LHCN-M2 (cell line): ENCODE results near the gene RUNX2. TPM values are rescaled to one million over a fixed set of nuclear protein-coding genes. Genes with fewer than 3 reads are reported as not detected.

Experiments
- DNase-seq: peaks from one replicate; pipeline ENCODE4 v3.0.0-alpha.2; 2012; ENCODE audit warnings: low read depth
- total RNA-seq: library from RNA; depleted of rRNA; stranded (reverse); fragments of >200 nt; gene quantifications from 2 replicates; pipeline ENCODE4 v1.2.3, GENCODE V29; 2014

RUNX2 gene
- total RNA-seq, 1 experiment from 2014 or later = 27.7 TPM

DNA sequence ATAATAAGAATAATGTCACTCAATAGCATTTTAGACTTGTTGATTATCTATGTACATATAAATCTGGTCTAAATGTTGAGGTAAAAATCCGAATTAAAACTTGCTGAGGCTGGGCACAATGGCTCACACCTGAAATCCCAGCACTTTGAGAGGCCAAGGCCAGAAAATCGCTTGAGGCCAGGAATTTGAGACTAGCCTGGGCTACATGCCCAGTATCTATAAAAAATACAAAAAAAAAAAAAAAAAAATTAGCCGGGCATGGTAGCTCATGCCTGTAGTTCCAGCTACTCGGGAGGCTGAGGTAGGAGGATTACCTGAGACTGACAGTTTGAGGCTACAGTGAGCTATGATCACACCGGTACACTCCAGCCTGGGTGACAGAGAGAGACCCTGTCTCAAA, 83.8 kb downstream of the RUNX2 start:
- DNase-seq = no peak

DNA sequence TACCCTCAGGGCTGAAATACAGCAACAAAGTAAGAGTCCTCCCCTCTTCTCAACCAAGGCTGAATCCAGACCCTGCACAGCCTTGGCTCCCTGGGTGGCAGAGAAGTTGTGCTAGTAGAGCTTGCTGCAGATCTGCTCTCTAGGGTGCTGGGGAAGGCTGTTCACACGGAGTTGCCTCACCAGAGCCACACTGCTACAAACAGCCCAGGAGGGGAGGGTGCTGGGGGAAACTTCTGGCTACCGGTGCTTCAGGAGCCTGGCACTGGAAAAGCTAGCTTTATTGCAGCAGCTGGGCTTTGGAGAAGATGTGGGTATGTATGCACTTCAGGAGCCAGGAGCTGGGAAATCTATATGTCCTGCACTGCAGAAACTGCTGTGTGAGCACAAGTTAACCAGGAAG, 87.2 kb downstream of the RUNX2 start:
- DNase-seq = no peak

DNA sequence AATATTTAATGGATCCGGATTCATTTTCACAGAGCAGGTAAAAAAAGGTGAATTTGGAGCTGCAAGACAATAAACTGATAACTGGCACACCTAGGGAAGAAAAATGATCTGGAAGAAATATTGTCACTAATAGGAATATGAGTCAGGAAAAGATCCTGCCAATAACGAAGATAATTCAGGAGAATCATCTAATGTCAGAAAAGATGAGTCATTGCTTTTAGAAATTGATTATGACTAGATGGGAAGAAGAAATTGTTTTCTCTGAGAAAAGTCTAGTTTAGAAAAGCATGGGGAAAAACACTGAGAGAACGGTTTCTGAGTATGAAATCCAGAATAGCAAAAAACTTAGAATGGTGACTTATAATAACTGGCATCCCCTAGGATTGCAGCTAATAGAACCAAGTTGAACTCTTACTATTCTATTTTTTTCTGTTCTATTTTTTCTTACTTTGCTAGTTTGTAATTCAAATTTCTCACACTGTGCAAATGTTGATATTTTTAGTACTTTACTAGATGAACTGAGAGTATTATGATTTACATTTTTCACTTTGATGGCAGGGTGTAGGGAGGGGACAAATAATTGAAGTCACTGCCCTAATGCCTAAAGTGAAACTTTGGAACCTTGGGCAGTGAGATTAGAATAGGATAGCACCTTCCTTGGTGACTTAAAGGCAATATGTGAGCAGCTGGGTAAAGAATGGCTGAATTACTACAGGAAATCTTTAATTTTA, 87.8 kb downstream of the RUNX2 start:
- DNase-seq = no peak

DNA sequence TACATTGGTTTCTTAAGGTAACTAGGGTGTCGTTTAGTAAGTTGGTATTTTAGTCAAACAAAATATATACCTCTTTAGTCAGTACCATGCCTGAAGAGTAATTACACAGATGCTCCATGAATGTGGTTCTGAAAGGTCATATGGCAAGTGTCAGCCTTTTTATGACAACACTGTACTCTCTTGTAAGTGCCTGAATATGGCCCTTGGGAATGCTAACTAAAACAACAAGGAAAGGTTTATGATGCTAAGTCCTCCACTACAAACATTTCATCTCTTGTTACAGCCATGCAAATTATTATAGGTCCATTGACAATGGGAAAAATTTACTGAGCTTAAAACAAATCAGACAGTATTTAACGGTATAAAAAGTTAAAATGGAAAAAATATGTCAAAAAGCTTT, 88.6 kb downstream of the RUNX2 start:
- DNase-seq = peak; percentile 69

DNA sequence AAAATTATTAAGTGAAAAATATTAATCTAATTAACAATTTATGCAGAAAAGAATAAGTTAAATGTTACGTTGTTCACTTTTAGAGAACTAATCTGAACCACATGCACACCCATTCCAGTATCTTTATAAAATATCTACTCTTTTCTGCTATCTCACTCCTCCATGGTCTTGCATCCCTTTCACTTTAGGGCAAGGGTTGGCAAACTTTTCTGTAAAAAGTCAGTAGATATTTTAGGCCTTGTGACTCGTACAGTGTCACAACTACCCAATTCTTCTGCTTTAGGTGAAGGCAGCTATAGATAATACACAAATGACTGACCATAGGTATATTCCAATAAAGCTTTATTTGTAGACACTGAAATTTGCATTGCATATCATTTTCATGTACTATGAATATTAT, 89.3 kb downstream of the RUNX2 start:
- no peak for DNase-seq

DNA sequence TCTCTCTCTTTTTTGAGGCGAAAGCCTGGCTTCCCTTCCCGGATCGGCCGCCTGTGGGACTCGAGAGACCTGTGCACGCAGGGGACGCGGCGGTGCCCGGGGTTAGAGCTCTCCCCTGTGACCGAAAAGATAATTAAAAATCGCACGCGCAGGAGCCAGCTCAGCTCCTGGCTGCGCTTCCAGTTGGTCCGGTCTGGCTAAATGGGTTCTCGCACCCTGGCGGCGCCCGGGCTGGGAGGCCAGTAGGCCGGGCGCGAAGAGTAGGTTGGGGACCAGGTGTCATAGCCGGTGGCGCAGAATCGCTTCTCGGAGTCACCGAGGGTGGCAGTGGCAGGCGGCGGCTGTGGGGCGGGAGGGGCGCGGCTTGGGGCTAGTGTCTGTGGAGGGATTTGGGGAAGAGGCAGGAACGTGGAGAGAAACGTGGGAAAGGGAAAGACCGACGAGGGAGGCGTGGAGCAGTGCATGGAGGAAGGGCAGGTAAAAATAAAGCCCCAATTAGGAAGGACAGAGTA, 91.5 kb downstream of the RUNX2 start:
- no peak for DNase-seq

DNA sequence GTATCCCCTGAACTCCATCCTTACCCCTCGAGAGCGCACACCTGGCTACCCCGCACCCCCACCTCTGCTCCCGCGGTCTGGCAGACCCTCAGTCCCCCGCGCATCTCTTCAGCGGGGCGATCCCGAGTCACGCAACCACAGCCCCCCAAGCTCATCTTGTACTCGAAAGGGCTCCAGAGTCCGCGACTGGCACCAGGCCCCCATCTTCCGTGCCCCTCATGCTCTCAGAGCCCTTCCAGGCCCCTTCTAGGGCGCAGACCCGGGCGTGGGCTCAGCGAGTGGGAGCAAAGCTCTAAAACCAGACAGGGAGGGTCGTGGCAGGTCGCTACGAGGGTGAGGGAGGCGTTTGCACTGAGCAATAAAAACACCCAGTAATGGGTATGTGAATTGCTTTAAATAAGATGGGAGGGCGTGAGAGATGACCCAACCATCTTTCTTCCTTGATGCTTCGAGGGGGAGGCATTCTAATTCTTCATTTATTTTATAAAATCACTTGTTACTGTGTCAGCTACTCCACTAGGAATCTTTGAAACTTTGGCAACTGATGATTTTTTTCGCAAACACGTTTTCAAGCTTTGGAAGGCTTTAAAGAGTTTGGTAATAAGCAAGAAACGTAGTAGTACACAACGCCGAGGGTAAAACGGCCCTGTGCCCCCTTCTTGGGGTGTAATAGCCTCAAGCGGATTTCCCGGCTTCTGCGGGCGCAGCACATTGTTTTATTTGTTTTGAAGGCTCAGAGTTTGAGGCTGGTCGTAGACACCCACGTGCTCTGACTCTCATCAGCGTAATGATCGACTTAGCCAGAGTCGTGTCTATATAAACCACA, 92.2 kb downstream of the RUNX2 start:
- no peak for DNase-seq

DNA sequence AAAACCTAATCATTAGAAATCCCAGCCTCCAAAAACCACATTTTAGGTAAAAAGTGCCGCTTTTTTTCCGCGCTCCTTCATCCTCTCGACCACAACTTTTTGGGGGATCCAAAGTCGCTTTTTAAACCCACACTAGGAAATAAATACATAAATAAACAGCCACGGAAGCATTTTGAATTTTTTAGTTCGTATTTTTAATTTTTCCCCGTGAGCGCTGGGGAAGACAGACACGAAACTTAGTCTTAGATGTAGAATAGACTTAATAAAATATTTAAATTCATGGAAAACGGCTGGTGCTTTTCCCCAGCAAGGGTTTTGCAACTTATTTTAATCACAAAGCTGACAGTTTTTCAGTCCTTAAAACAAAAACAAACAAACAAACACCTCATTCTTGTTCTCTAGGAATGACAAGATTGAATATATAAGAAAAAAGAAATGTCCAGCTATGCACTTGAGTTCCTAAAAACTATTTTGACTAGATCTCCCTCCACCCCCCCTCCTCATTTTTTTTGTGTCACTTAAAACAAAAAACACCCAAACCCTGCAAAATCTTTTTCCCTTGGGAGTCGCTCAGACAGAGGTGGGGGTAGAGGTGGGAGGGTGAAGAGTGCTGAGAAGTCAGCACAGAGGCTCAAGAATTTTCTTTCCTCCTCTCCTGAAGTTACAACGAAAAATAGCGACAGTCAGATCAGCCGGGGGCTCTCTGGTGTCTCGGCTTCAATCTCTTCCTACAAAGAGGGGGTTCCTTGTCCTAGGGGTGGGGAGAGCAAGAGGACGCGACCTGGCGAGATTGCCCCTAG, 93.0 kb downstream of the RUNX2 start:
- DNase-seq = no peak

DNA sequence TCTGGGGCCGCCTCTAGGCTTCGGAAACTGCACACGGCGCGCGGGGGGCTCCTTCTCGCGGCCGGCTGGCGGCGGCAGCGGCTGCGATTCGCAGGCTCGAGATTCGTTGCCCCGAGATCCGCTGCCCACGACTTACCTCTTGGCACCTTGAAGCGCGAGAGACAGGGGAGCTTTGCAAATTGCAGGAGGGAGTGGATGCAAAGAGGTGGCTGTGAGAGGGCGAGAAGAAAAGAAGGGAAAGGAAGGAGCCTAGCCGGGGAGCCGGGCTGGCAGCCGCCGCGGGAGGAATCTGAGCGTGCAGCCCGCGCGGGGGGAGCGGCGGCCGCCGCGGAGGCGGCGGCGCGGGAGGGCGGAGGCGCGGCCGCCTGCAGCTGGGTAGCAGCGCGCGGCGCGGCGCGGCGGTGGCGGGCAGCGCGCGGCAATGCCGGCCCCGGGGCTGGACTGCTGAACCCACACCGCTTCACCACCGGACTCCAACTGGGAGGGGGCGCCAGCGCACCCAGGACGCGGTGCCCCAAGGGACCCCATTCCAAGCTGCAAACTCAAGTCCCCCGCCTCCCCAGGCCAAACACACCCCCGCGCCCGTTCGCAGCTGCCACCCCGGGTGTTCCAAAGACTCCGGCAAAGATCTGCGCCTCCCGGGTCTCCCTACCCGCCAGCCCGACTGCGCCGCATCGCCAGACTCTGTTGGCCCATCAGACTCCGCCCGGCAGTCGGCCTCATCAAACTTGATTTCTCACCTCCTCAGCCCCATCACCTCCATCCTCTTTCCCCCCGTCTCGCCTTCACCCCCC, 93.8 kb downstream of the RUNX2 start:
- peak; percentile 90 for DNase-seq

DNA sequence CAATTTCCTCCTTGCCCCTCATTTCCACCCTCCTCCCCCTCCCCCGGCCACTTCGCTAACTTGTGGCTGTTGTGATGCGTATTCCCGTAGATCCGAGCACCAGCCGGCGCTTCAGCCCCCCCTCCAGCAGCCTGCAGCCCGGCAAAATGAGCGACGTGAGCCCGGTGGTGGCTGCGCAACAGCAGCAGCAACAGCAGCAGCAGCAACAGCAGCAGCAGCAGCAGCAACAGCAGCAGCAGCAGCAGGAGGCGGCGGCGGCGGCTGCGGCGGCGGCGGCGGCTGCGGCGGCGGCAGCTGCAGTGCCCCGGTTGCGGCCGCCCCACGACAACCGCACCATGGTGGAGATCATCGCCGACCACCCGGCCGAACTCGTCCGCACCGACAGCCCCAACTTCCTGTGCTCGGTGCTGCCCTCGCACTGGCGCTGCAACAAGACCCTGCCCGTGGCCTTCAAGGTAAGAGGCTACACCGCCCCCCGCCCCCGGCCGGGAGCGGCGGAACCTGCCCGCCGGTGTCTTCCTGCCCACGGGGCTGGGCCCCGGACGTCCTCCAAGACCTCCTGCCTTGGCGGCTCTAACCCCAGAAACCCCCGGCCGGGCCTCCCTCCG, 94.5 kb downstream of the RUNX2 start:
- DNase-seq = peak; percentile 70

DNA sequence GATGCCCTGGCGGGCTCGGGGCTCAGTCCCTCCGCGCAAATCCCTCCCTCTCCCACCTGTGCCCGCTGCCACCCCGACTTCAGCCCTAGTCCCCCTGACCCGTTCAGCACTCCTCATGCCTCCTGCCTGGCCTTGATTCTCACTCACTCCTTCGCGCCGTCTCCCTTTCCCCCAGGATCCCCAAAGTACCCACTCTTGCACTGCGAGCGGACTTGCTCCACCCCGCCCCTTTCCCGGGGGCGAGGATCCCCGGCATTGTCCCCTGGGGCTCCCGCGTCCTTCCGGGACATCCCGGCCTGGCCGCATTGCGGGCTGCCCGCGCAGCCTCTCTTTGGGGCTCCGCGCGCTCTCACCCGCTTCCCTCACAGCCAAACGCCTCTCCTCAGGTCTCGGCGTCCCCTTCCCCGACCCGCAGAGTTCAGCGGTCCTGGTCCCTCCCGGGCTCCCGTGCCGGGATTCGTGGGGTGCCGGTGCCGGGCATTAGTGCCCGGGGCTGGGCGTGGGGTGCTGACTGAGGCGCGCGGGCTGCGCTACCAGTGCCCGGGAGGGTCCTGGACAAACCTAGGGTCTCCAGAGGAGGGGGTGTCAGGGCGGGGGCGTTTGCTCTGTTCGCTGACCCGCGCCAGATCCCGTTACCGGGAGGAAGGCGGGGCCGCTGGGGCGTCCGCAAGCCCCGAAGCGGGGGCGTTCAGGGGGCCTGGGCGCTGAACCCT, 95.1 kb downstream of the RUNX2 start:
- DNase-seq = peak; percentile 51

DNA sequence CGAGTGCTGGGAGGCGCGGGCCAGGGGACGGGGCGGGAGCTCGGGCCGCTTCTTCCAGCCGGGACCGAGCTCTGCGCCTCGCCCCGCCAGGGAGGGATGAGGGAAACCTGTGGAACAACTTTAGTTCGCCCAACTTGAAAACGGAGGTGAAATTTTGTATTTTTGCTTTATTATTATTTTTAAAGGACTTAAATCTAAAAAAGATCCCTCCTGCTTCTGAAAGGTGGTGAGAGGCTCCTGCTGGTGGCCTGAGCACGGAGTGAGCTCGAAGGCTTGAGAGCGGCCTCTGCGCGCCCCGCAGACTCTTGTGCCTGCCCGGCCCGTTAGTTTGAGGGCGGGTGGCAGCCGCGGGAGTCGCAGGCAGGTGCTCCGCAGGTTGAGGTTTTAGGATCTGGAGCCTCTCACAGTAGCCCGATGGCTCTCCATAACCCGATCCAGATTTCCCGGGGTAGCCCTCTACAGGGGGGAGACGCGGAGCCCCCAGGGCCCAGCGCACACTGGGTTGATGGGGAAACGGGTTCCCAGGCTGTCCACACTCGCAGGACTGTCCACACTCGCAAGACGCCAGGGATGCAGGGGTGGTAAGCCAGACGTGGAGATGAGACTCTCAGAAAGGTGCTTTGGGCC, 95.8 kb downstream of the RUNX2 start:
- DNase-seq = no peak

DNA sequence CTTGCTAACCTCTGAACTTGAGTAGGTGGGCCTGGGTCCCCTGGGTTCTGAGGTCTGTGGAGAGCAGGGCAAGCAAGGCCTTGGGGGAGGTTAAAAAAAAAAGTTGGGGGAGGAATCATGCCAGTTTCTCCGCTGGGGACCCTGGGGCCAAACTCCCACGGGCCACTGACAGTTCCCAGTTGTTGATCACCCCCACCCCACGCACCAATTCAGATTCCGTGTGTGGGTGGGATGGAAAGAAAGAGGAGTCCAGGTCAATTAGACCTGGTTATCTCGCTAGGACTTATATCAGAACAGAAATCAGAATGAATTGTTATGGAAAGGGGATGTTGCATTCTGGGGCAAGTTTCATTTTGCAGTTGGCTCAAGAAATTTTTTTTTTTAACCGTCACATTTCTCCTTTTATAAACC, 96.3 kb downstream of the RUNX2 start:
- DNase-seq = no peak

DNA sequence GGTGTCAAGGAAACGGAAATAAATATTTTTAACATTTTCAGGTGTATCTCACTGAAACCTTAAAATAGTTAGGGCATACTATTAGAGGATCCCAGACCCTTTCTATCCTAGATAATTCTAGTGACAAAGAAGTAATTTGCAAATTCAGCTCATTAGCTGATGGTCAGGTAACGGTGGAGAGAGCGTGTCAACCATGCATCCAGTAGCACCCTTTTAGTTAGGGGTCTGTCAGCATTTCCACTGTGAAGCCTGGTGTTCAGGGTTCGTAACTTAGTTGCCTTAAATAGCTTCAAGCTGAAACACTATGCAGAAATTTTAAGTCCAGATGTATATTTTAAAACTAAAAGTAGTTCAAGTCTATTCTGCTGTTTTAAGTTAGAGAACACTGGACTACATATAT, 98.1 kb downstream of the RUNX2 start:
- no peak for DNase-seq

DNA sequence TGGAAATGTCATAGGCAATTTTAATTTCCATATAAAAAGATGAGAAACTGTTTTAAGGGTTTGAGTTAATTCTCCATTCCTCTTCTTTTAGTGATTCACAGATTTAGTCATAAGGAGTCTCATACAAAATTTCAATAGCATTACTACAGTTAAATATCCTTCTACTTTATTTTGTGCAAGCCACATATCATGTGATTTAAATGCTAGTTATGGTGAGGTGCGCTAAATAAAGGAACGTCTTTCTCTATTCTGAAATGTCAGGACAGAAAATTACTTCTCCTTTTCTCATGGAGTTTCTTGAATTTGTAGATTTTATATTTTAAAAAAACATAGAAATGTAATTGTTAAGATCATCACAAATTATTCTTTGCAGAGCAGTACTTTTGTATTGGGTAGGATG, 99.6 kb downstream of the RUNX2 start:
- DNase-seq = no peak

DNA sequence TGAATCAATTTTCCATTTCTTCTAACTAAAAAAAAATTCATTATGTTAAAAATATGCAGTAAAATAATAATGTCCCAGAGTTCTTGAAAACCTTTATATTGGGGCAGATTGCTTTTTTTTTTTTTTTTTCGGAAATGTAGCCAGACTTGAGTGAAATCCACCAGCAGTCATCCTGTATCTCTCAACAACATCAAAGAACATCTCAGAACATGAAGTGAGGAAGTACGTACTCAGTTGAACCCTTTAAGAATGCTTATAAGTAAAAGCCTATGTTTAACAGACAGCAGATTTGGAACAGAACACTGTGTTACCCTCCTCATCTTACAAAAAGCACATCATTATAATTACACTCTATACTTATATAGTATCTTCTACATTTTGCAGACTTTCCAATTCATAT, 100.6 kb downstream of the RUNX2 start:
- DNase-seq = no peak

DNA sequence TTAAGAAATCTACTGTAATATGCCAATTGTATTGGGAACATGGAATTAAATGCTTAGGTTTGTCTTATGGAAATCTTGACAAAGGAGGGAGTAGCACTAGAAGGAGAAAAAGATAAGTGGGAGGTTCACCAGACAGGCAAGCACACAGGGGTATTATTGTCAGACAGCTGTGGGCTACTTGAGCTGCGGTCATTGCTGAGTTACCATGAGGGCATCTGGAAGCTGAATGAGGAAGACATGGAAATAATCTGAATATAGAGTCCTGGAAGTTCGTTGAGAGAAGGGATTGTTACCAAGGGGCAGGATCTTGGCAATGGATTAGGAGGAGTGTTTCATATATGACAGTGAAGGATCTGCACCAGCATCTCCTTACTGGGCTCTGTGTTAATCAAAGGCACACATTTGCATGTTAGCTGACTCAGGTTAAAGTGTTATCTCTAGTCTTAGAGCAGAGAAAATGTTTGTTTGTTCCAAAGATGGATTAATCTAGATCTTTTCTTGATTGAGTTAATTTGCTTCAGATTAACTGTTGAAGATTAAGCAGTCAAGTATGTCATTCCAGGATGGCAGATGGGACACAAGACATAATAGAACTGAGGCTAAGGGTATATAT, 102.6 kb downstream of the RUNX2 start:
- peak; percentile 84 for DNase-seq

DNA sequence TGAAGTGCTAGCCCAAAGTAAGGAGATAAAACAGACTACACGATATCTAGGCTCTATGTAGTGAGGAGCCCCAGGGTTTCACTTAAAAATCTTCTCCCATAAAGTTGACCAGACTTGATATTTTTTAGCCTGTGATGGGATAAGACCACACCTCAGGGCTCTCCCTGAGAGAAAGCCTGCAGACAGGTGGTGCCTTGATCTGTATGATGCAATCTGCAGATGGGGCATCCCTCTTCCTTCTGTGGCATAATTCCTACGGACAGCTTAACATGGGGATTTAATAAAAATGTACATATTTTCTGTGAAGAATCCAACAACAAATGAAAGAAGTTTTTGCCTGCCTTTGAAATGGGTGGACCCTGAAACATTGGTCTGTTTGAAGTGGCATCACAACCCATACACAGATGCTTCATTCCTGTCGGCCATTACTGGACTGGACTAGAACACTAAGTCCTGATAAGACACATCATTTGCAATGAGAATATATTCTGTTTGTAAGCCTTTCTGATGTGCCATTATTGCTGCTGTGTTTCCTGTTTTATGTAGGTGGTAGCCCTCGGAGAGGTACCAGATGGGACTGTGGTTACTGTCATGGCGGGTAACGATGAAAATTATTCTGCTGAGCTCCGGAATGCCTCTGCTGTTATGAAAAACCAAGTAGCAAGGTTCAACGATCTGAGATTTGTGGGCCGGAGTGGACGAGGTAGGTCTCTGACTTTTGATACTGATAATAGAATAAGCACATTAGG, 103.4 kb downstream of the RUNX2 start:
- DNase-seq = no peak
